Astrocyte (in vitro differentiated cells and primary cell): ENCODE measurements around the gene ADARB2. TPM values are rescaled to one million over a fixed set of nuclear protein-coding genes. Genes with fewer than 3 reads are reported as not detected.

Source experiments
- DNase-seq: peaks from one replicate; pipeline ENCODE4 v3.0.0-alpha.2; 2010; ENCODE audit warnings: low read depth
- FAIRE-seq: peaks from 2 replicates; lab custom pipeline; 2011; peaks lifted over from hg19 to GRCh38; lab: Jason Lieb, UNC
- H2AFZ ChIP-seq: 2 replicates; pipeline ENCODE4 v1.6.0; 2012; ENCODE audit warnings: low read depth, low read length, inconsistent platforms
- H3K27ac ChIP-seq: 2 replicates; pipeline ENCODE4 v1.5.1; 2011; ENCODE audit warnings: low read depth, low read length, inconsistent platforms
- H3K27me3 ChIP-seq: 2 replicates; pipeline ENCODE4 v1.6.0; 2011; ENCODE audit warnings: low read length, inconsistent platforms; ENCODE audit not compliant: insufficient read depth
- H3K36me3 ChIP-seq: 2 replicates; pipeline ENCODE4 v1.5.1; 2011; ENCODE audit warnings: low read length, inconsistent platforms; ENCODE audit not compliant: insufficient read depth
- H3K4me1 ChIP-seq: 2 replicates; pipeline ENCODE4 v1.5.1; 2011; ENCODE audit warnings: low read length, inconsistent platforms; ENCODE audit not compliant: insufficient read depth
- H3K4me2 ChIP-seq: 2 replicates; pipeline ENCODE4 v1.6.0; 2012; ENCODE audit warnings: low read length, inconsistent platforms
- H3K4me3 ChIP-seq: 2 replicates; pipeline ENCODE4 v1.5.1; 2011; ENCODE audit warnings: low read depth, mild to moderate bottlenecking, low read length, inconsistent platforms; ENCODE audit not compliant: insufficient read depth
- H3K79me2 ChIP-seq: 2 replicates; pipeline ENCODE4 v1.6.0; 2012; ENCODE audit warnings: mild to moderate bottlenecking, low read length, inconsistent platforms; ENCODE audit not compliant: insufficient read depth
- H3K9ac ChIP-seq: 2 replicates; pipeline ENCODE4 v1.6.0; 2012; ENCODE audit warnings: mild to moderate bottlenecking, low read length, inconsistent platforms
- H3K9me3 ChIP-seq: 2 replicates; pipeline ENCODE4 v1.5.1; 2012; ENCODE audit warnings: low read depth, mild to moderate bottlenecking, low read length, inconsistent platforms; ENCODE audit not compliant: insufficient read depth
- H4K20me1 ChIP-seq: 2 replicates; pipeline ENCODE4 v1.6.0; 2012; ENCODE audit warnings: low read length, inconsistent platforms; ENCODE audit not compliant: insufficient read depth
- H3K27ac Mint-ChIP-seq: one replicate; pipeline ENCODE4 v1.8.0; 2021; ENCODE audit warnings: mild to moderate bottlenecking, mixed read lengths; ENCODE audit not compliant: unreplicated experiment
- H3K27me3 Mint-ChIP-seq: one replicate; pipeline ENCODE4 v1.8.0; 2021; ENCODE audit warnings: low read depth, mixed read lengths; ENCODE audit not compliant: unreplicated experiment
- H3K36me3 Mint-ChIP-seq: one replicate; pipeline ENCODE4 v1.8.0; 2021; ENCODE audit warnings: low read depth, mixed read lengths; ENCODE audit not compliant: unreplicated experiment
- H3K4me1 Mint-ChIP-seq: one replicate; pipeline ENCODE4 v1.8.0; 2021; ENCODE audit warnings: low read depth, mixed read lengths; ENCODE audit not compliant: unreplicated experiment
- H3K4me3 Mint-ChIP-seq: one replicate; pipeline ENCODE4 v1.8.0; 2021; ENCODE audit warnings: mild to moderate bottlenecking, moderate library complexity, mixed read lengths; ENCODE audit not compliant: unreplicated experiment
- H3K9me3 Mint-ChIP-seq: one replicate; pipeline ENCODE4 v1.8.0; 2021; ENCODE audit warnings: mild to moderate bottlenecking, mixed read lengths; ENCODE audit not compliant: unreplicated experiment
- EZH2 ChIP-seq: IDR thresholded peaks from 2 replicates; pipeline ENCODE4 v1.6.1; 2012; ENCODE audit warnings: mild to moderate bottlenecking, low read length, inconsistent platforms; ENCODE audit not compliant: insufficient read depth
- total RNA-seq: library from RNA; stranded (reverse); gene quantifications from 2 replicates; pipeline ENCODE4 v1.2.1, GENCODE V29; 2021
- TF ChIP-seq, protein P1 (sequence below): IDR thresholded peaks from 2 replicates; pipeline ENCODE4 v1.5.1; 2011; ENCODE audit warnings: low read depth, mild to moderate bottlenecking, inconsistent platforms, low read length, moderate library complexity; ENCODE audit not compliant: insufficient read depth

The ADARB2 gene
- total RNA-seq, 1 donor from 2014 or later = 0.18 TPM

DNA sequence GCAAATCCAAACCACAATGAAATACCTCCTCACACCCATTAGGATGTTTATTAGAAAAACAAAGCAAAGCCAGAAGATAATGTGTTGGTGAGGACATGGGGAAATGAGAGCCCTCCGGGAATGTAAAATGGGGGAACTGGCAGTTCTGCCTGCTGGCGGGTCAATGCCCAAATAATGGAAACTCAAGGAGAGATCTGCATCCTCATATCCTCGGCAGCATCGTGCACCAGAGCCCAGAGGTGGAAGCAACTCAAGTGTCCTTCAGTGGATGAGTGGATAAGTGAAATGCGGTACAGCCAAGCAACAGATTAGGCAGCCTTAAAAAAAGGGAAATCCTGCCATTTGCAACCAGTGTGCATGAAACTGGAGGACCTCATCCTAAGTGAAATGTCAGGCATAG, 356.0 kb downstream of the ADARB2 start:
- Histone ChIP-seq H3K9ac (no peak overlapping the region), H3K4me3 (no peak overlapping the region), H3K4me1 (no peaks in the 10 kb centered on the region), H3K27ac (no peak overlapping the region), H2AFZ (no peak overlapping the region), H3K36me3 (no peaks in the 10 kb centered on the region), H4K20me1 (no peaks in the 10 kb centered on the region), H3K79me2 (no peaks in the 10 kb centered on the region), H3K4me2 (no peak overlapping the region), H3K9me3 (no peaks in the 10 kb centered on the region), H3K27me3 (peaks cover 3% of the 10 kb centered on the region)
- no peak for TF ChIP-seq EZH2
- TF ChIP-seq, protein P1, sequence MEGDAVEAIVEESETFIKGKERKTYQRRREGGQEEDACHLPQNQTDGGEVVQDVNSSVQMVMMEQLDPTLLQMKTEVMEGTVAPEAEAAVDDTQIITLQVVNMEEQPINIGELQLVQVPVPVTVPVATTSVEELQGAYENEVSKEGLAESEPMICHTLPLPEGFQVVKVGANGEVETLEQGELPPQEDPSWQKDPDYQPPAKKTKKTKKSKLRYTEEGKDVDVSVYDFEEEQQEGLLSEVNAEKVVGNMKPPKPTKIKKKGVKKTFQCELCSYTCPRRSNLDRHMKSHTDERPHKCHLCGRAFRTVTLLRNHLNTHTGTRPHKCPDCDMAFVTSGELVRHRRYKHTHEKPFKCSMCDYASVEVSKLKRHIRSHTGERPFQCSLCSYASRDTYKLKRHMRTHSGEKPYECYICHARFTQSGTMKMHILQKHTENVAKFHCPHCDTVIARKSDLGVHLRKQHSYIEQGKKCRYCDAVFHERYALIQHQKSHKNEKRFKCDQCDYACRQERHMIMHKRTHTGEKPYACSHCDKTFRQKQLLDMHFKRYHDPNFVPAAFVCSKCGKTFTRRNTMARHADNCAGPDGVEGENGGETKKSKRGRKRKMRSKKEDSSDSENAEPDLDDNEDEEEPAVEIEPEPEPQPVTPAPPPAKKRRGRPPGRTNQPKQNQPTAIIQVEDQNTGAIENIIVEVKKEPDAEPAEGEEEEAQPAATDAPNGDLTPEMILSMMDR = no peak
- DNase-seq = no peak
- Mint-ChIP-seq H3K9me3 (no peaks in the 10 kb centered on the region), H3K4me1 (no peaks in the 10 kb centered on the region), H3K27me3 (peaks cover 39% of the 10 kb centered on the region), H3K27ac (no peak overlapping the region), H3K36me3 (no peaks in the 10 kb centered on the region), H3K4me3 (no peak overlapping the region)
- no peak for FAIRE-seq

DNA sequence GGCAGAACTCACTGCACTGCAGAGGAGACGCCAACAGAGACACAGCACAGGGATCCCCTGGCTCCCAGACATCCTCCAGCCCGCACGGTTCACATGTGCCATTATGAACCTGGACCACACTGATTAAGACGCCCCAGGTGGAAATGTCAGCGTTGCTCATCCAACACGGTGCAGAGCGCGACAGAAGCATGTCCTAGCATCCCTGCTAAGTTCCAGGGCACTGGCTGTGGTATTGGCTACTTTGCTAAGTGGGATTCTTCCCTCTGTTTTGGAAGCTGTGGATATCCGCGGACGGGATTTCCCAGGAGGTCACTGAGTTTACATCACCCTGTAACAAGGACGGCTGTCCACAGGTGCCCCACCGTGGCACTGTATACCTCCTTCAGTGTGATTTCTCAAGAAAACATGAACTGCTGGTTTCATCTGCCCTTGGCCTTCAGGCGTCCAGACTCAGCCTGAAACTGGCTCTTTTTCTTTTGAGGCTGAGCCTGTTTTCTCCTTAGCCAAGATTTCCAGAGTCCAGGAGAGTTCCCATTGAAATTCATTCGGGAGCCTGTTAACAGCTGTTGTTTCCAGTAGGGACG, 357.1 kb downstream of the ADARB2 start:
- Histone ChIP-seq H3K27me3 (peaks cover 3% of the 10 kb centered on the region), H3K4me1 (no peaks in the 10 kb centered on the region), H3K79me2 (no peaks in the 10 kb centered on the region), H2AFZ (no peak overlapping the region), H3K27ac (no peak overlapping the region), H3K9me3 (no peaks in the 10 kb centered on the region), H3K4me2 (no peak overlapping the region), H4K20me1 (no peaks in the 10 kb centered on the region), H3K36me3 (no peaks in the 10 kb centered on the region), H3K9ac (no peak overlapping the region), H3K4me3 (no peak overlapping the region)
- H3K9me3 Mint-ChIP-seq = peaks cover 2% of the 10 kb centered on the region
- H3K4me3 Mint-ChIP-seq = no peak overlapping the region
- FAIRE-seq (no peak), DNase-seq (no peak)
- no peak overlapping the region for H3K27ac Mint-ChIP-seq
- peaks cover 43% of the 10 kb centered on the region for H3K27me3 Mint-ChIP-seq
- TF ChIP-seq, protein P1 = no peak
- no peak for TF ChIP-seq EZH2
- no peaks in the 10 kb centered on the region for H3K36me3 Mint-ChIP-seq
- no peaks in the 10 kb centered on the region for H3K4me1 Mint-ChIP-seq

DNA sequence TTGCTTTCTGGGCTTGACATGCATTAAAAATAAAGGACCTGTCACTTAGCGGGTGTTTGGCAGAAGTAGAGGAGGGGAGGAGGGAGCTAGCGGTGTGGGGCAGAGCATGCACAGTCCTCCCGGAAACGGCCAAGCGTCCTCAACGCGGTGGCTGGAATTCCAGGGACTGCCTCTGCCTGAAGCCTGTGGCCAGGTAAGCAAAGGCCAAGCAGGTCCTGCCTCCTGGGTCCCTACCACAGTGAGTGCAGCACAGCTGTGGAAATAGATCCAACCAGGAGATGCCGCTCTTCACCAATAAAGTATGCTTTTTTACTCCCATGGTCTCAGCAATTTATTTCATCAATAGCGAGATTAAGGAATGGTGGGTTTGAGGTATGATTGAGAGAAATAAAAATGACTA, 357.7 kb downstream of the ADARB2 start:
- Histone ChIP-seq H3K9ac (no peak overlapping the region), H3K79me2 (no peaks in the 10 kb centered on the region), H3K36me3 (no peaks in the 10 kb centered on the region), H3K9me3 (no peaks in the 10 kb centered on the region), H3K27me3 (peaks cover 3% of the 10 kb centered on the region), H3K4me3 (no peak overlapping the region), H2AFZ (no peak overlapping the region), H3K4me2 (no peak overlapping the region), H3K27ac (no peak overlapping the region), H3K4me1 (no peaks in the 10 kb centered on the region), H4K20me1 (no peaks in the 10 kb centered on the region)
- TF ChIP-seq, protein P1 = no peak
- no peak for TF ChIP-seq EZH2
- Mint-ChIP-seq H3K9me3 (peaks cover 2% of the 10 kb centered on the region), H3K27me3 (peaks cover 41% of the 10 kb centered on the region), H3K4me3 (no peak overlapping the region), H3K27ac (no peak overlapping the region), H3K4me1 (no peaks in the 10 kb centered on the region), H3K36me3 (no peaks in the 10 kb centered on the region)
- no peak for FAIRE-seq
- no peak for DNase-seq
